GM12892 (cell line): Measurements from ENCODE around the gene SLC1A4.

Experiments used
- POLR2A ChIP-seq: IDR thresholded peaks from 2 replicates; pipeline ENCODE4 v1.6.1; 2011; ENCODE audit warnings: low read depth, low read length, control low read depth
- TAF1 ChIP-seq: IDR thresholded peaks from 2 replicates; pipeline ENCODE4 v1.6.1; 2011; ENCODE audit warnings: low read depth, mild to moderate bottlenecking, control low read depth, low read length, borderline replicate concordance

DNA sequence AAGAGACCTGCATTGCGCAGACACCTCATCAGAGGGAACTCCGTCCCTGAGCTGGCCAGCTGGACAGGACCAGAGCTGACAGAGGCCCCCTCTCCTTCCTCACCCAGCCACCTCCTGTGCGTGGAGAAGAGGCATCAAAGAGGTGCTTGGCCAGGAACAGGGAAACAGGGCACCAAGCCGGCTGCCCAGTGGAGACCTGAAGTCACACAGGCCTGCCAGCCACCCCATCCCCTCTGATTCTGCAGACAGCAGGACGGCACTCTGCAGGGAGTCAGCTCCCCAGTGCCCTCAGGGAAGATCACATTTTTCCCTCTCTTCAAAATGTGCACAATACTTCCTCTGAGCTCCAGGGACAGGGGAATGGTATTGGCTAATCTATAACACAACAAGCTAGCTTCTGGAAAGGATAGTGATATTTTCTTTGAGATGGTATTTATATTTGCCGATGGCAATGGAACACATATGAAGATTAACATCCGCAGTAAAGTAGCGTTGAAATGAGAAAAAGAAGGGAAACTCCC is 30.5 kb downstream of the SLC1A4 start:
- no peak for TF ChIP-seq POLR2A
- no peak for TF ChIP-seq TAF1
